ENCODE measurements around the gene SLC23A2. TPM values are rescaled to one million over a fixed set of nuclear protein-coding genes. Genes with fewer than 3 reads are reported as not detected.

The SLC23A2 gene
- total RNA-seq, 2 donors from 2014 or later = 21.0 to 39.1 TPM

GRCh38 chr20:4891190-4891763, 110.0 kb downstream of the SLC23A2 start:
- intact Hi-C loops (cut with DNase I) = no loop called here
- DNase-seq (ENCODE audit: low spot score) = no peak

GRCh38 chr20:4889446-4889845, 111.9 kb downstream of the SLC23A2 start:
- intact Hi-C loops (cut with DNase I) = no loop called here
- DNase-seq (ENCODE audit: low spot score) = no peak

More at GRCh38 chr20:4891190-4891763, 110.0 kb downstream of the SLC23A2 start:
- Histone ChIP-seq H3K27me3 (replicated peaks; ENCODE audit: insufficient read depth) (no peaks in the 10 kb centered on the region), H3K4me1 (replicated peaks) (no peaks in the 10 kb centered on the region), H3K4me3 (no peak overlapping the region), H3K9me3 (no peaks in the 10 kb centered on the region), H3K27ac (no peak overlapping the region), H3K36me3 (peaks cover 0 to 4% of the 10 kb centered on the region in 2 donors)
- 97% methylated on average over 7 of the region's 7 CpGs for WGBS
- TF ChIP-seq POLR2A (IDR thresholded peaks at IDR 0.05) = no peak
- no peak for TF ChIP-seq POLR2AphosphoS5 (IDR thresholded peaks at IDR 0.05)
- TF ChIP-seq CTCF (IDR thresholded peaks at IDR 0.05) = no peak

GRCh38 chr20:4887586-4887985, 113.7 kb downstream of the SLC23A2 start:
- Histone ChIP-seq H3K36me3 (peaks cover 0 to 4% of the 10 kb centered on the region in 2 donors), H3K27me3 (replicated peaks; ENCODE audit: insufficient read depth) (no peaks in the 10 kb centered on the region), H3K4me1 (replicated peaks) (no peaks in the 10 kb centered on the region), H3K27ac (no peak overlapping the region), H3K9me3 (no peaks in the 10 kb centered on the region), H3K4me3 (no peak overlapping the region)
- intact Hi-C loops (cut with DNase I) = no loop called here
- no peak for DNase-seq (ENCODE audit: low spot score)
- no peak for TF ChIP-seq POLR2AphosphoS5 (IDR thresholded peaks at IDR 0.05)
- TF ChIP-seq CTCF (IDR thresholded peaks at IDR 0.05) = no peak
- TF ChIP-seq POLR2A (IDR thresholded peaks at IDR 0.05) = no peak
- WGBS = 78% methylated on average over 11 of the region's 11 CpGs

More at GRCh38 chr20:4889446-4889845, 111.9 kb downstream of the SLC23A2 start:
- TF ChIP-seq POLR2A (IDR thresholded peaks at IDR 0.05) = no peak
- TF ChIP-seq POLR2AphosphoS5 (IDR thresholded peaks at IDR 0.05) = no peak
- no peak for TF ChIP-seq CTCF (IDR thresholded peaks at IDR 0.05)
- Histone ChIP-seq H3K36me3 (peaks cover 0 to 4% of the 10 kb centered on the region in 2 donors), H3K27ac (no peak overlapping the region), H3K9me3 (no peaks in the 10 kb centered on the region), H3K27me3 (replicated peaks; ENCODE audit: insufficient read depth) (no peaks in the 10 kb centered on the region), H3K4me3 (no peak overlapping the region), H3K4me1 (replicated peaks) (no peaks in the 10 kb centered on the region)
- WGBS = 91% methylated on average over 7 of the region's 7 CpGs

GRCh38 chr20:4886771-4887527, 114.4 kb downstream of the SLC23A2 start:
- 84% methylated on average over 8 of the region's 8 CpGs for WGBS
- H3K27me3 ChIP-seq (replicated peaks; ENCODE audit: insufficient read depth) = no peaks in the 10 kb centered on the region
- no peak overlapping the region for H3K27ac ChIP-seq
- no peak for DNase-seq (ENCODE audit: low spot score)
- no peak overlapping the region for H3K4me3 ChIP-seq
- H3K4me1 ChIP-seq (replicated peaks) = no peaks in the 10 kb centered on the region
- no peaks in the 10 kb centered on the region for H3K9me3 ChIP-seq
- intact Hi-C loops (cut with DNase I) = no loop called here
- no peak for TF ChIP-seq CTCF (IDR thresholded peaks at IDR 0.05)
- no peak for TF ChIP-seq POLR2A (IDR thresholded peaks at IDR 0.05)
- no peak for TF ChIP-seq POLR2AphosphoS5 (IDR thresholded peaks at IDR 0.05)
- H3K36me3 ChIP-seq = peaks cover 0 to 4% of the 10 kb centered on the region in 2 donors

Data from prostate gland (tissue), 2 donors.